NCI-H82 treated with DMSO at 0.1 percent for 48 hours (cell line): ENCODE data around the gene HSD17B2.
"Not testable (repeated sequence)": the region's sequence is repeated elsewhere in the genome, so short reads cannot be mapped to it uniquely, and the experiment has no call there.

Source experiments
- DNase-seq: peaks from one replicate; lab custom pipeline; 2025; ENCODE audit not compliant: unreplicated experiment; lab: John Stamatoyannopoulos, UW

HSD17B2 gene

DNA sequence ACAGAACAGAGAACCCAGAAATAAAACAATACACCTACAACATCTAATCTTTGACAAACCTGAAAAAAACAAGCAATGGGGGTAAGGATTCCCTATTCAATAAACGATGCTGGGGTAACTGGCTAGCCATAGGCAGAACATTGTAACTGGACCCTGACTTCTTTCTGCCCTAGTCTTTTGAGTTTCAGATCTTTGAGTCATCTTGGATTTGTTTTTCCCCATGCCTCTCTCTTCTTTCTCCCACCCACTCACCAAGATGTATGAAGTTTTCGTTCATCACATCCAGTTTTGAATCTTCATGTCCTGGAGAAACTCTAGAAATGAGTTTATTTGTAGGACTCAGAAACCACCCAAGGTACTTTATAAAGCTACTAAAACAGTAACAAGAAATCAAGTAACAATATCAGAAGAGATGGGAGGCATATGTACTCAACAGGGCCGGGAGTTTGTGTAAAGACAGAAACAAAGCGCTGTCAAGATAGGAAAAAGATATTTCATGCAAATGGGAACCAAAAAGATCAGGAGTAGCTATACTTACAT is 39.0 kb downstream of the HSD17B2 start:
- DNase-seq = no peak

DNA sequence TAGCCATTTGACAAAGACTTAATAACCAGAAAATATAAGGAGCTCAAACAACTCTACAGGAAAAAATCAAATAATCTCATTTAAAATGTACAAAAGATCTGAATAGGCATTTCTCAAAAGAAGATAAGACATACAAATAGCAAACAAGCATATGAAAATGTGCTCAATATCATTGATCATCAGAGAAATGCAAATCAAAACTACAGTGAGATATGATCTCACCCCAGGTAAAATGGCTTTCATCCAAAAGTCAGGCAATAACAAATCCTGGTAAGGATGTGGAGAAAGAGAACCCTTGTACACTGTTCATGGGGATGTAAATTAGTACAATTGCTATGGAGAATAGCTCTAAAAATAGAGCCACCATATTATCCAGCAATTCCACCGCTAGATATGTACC is 43.1 kb downstream of the HSD17B2 start:
- DNase-seq = no peak

DNA sequence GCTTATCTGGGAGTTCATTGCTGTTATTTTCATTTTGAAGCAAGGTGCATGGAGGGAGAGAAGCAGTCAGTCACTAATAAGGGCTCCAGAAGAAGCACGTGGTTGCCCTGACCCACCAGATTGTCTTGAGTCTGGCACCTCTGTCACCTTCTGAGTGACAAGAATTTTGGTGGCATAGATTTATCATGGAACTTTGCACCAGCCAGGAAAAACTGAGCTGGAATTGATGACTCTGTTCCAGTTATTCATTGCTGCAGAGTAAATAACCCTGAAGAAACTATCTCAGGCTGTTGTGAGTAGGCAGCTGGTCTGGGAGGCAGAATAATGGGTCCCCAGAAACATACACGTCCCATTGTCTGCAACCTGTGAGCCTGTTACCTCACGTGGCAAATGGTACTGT is 44.8 kb downstream of the HSD17B2 start:
- no peak for DNase-seq

DNA sequence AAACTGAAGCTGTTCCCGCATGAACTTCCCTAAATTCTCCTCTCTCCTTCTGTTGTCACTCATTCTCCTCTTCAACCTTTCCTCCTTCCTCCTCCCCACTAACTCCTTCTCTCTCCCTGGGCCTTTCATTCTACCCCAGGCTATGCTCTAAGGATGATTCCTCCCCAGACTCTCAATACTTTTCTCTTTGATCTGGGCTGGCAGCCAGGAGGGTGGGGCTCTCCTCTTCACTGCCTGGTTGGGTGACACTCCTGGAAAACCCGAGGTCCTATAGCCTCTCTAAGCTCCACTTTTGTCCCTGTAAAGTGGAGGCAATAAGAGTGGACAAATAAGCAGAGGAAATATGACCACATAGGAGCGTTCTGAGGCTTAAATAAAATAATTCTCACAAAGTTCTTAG is 46.2 kb downstream of the HSD17B2 start:
- DNase-seq = no peak

DNA sequence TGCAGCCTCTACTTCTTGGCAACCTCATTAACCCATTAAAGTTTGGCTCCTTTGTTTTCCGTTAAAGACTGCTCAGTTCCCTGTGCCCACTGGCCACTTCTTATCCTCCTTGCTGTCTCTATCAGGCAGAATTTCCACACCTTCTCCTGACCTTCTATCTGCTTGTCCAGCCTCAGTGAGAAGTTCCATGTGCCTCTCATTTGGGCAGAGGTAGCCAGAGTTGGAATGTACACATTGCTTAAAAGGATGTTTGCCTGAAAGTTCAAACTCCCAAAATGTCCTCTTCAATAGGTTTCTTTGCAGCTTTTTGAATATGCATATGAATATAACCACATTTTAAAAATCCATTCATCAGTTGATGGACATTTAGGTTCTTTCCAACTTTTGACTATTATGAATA is 47.0 kb downstream of the HSD17B2 start:
- DNase-seq = no peak

DNA sequence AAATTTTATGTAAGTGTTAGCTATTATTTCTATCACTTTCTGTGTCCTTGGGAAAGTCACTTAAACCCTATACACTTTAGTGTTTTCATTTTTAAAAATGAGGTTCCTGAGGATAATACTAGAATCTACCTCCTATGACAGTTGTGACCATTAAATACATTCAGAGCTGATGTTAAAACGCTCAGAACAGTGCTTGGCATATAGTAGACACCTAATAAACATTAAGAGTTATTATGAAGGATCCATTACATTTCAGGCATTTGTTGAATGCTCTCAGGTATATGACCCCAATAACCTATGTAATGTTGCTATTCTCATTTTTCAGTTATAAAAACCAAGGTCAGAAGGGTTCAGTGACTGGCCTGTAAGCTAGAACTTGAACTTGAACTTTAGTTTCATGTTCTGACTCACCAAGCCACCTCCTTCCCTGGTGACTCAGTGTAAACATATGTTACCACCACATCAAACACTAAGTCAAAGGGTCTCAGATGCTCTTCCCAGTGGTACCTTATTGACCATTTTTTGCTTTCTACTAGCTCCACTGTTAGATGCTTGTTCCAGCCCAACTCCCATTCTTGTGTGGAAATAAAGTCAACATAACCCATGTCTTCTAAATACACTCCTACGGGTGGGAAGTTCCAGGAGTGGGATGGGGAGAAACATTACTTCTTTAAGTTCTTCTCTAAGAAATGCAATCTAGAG is 47.6 kb downstream of the HSD17B2 start:
- no peak for DNase-seq

DNA sequence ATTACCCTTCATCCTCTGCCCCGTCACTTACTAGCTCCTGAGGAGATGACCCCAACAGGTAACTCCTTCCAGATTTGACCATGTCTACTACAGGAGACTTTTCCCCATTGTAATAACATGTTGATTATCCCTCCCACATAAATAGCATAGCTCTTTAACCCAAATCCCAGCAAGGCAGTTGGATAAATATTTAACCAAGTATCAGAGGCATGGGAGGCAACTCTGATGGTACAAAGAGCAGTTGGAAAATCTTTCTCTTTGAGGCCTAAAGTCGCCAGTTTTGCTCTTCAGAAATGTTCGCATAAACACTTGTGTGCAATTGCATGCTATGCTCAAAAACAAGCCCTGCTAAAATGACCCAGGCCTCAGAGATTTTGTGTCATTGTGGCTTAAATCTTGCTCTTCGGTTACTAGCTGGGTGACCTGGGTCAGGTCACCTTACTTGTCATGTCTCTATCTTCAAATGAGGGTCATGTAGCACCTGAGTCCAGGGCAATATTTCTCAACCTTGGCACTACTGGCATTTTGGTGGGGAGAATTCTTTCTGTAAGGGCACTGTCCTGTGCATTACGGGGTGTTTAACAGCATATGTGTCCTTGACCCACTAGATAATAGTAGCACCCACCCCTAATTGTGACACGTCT is 48.8 kb downstream of the HSD17B2 start:
- no peak for DNase-seq

DNA sequence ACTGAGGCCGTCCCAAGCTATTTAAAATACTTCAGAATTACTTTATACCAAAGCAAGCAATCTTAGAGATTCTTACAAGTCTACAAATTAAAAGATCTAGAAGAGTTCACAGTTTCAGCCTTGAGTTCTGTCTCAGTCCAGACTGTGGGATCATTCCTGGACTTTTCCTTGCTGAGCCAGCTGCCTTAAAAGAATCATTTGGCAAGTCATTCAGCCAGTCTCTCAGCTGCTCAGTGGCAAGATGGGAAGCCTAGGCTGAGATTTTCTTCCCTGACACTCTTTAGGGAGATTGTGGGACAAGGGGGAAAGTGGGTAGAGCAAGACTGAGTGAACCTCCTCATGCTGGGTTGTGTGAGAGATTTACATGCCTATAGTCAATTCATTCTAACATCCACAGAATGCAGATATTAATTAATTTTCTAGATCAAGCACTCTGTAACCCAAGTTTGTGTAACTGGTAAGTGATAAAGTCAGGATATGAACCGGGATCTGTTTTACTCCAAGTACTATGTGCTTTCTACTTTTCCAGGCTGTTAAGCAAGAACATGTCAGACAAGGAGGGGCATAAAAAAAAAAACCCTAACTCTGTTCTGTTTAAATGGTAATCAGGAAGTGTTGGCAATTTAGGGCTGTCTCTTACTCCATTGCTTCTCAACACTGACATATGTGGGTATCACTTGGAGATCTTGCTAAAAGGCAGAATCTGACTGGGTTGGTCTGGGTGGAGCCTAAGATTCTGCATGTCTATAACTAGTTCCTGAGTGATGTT is 50.1 kb downstream of the HSD17B2 start:
- DNase-seq = no peak

DNA sequence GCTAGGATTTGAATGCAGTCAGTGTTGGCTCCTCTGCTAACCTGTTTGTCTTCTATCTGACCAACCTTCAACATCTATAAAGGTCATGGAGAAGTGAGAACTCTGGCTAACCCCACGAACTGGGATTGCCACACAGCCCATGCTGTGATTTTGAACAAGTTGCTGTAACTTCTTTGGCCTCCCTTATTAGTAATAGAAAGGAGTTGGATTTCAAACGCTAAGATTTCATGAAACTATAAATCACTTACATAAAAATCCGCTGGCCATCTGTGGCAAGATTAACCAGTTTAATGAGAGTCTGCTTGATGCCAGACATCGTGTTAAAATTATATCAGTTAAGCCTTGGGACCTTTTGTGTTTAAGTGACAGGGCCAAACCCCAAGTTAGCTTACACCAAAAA is 53.4 kb downstream of the HSD17B2 start:
- DNase-seq = peak; percentile 96

DNA sequence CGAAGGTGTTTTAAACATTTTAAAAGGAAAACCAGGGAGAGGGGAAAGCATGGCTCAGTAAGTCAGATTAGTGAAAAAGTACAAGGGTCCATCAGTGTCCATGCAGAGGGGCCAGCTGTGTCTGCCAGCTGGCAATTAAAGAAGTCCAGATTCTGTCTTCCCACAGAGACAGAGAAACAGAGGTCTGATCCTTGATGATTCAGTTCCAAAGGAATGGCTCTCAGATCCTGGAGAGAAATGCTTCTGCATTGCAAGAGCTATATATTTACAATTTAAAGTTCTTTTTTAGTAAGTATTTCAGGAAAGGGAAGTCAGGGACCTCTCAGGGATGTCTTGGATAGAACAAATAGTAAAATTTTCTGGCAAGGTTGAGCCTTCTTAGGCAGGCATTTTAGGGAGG is 56.2 kb downstream of the HSD17B2 start:
- DNase-seq = peak; percentile 17

DNA sequence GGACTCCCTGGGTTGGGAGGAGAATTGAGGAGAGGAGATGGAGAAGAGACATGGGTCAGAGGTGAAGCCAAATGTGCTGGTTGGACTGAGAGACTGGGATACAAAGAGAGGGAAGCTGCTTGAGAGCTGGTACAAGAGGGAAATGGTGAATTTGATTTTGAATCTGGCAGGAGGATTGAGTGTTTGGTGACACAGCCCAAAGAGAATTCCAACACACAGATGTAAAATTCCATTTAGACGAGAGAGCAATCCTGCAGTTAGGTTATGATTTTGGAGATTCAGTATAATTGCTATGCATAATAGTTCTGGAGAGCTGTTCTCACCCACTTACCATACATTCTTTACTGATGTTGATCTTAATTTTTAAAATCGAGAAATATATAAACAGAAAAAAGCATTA is 57.7 kb downstream of the HSD17B2 start:
- no peak for DNase-seq

DNA sequence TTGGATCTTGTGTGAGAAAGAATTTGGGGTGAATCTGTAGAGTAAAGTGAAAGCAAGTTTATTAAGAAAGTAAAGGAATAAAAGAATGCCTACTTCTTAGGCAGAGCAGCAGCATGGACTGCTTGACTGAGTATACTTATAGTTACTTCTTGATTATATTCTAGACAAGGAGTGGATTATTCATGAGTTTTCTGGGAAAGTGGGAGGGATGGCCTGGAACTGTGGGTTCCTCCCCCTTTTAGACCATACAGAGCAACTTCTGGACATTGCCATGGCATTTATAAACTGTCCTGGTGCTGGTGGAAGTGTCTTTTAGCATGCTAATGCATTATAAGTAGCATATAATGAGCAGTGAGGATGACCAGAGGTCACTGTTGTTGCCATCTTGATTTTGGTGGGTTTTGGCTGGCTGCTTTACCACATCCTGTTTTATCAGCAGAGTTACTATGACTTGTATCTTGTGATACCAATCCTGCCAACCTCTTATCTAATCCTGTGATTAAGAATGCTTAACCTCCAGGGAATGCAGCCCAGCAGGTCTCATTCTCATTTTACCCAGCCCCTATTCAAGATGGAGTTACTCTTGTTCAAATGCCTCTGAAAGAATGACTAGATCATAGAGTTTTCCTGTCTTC is 58.7 kb downstream of the HSD17B2 start:
- no peak for DNase-seq

DNA sequence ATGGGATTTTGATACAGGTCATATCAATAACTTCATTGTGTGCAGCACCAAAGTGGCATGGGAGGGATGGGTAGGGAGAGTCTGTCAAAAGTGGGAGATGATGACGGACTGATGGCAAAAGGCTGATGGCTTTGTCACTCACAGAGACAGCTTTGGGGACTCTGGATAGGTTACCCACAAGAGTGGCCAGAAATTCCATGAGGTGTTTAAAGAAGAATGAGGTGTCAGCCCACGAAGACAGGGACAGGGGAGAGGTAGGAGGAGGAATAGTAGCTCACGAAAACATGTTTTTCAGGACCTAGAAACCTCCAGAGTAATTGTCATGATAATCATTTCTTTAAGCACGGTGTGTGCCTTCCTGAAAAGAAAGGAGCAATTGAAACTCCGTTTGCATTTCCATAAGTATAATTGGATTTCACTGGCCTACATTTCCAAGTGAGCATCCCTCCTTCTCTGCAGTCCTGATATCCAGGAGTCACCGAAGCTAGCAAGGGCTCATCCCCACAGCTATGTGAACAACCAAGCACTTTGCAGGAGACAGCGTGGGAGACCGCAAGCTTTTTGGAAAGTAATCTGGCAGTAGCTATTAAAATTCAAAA is 60.0 kb downstream of the HSD17B2 start:
- DNase-seq = no peak

DNA sequence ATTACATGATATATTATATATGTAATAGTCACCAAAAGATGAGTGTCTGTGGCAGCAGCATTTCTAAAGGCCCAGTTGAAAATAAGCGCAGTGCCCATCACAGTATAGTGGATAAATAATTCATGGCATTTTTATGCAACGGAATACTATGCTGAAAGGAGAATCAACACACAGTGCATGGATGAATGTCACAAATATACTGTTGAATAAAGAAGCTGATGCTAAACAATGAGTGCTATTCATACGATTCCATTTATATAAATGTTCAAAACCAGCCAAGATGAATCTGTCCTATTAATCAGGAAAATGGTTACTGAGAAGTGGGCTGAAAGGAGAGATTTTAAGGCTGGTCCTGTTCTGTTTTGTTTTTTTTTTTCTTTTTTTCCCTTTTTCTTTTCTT is 61.6 kb downstream of the HSD17B2 start:
- no peak for DNase-seq

DNA sequence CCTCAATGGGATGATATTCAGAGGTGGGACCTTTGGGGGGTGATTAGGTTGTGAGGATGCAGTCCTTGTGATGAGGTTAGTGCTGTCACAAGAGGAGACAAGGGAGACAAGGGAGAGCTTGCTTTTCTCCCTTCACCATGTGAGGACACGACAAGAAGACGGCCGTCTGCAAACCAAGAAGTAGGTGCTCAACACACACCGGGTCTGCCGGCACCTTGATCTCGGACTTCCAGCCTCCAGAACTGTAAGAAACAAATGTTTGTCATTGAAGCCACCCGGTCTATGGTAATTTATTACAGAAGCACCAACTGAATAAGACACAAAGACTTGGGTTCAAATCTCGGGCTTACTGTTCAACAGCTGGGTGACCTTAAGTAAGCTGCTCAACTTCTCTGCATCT is 70.1 kb downstream of the HSD17B2 start:
- DNase-seq = no peak

DNA sequence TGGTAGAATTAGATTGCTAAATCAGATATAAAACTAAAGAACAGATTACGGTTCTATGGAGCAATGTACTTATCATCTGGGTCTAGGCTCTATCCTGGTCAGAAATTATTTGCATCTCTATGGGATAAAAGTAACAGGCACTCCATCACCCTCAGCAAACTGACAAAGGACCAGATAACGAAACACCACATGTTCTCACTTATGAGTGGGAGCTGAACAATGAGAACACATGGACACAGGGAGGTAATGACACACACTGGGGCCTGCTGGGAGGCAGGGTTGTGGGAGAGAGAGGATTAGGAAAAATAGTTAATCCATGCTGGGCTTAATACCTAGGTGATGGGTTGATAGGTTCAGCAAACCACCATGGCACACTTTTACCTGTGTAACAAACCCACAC is 73.0 kb downstream of the HSD17B2 start:
- peak; percentile 93 for DNase-seq

DNA sequence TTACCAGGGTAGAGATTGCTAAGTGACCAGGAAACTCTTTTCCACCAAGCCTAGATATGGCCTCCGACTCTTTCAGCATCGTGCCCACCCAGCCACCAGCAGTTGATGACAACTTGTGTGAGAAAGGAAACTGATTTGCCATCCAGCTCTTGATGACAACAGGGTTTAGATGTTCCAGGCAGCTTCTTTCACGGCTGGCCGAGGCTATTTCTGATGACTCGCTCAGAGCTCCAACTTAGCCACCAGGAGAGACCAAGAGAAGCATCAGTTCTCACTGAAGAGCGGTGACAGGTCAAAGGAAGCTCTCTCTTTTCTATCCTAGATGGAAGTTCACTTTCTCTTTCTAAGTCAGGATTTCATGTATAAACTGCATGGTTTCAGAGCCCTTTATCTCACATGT is 73.7 kb downstream of the HSD17B2 start:
- no peak for DNase-seq

DNA sequence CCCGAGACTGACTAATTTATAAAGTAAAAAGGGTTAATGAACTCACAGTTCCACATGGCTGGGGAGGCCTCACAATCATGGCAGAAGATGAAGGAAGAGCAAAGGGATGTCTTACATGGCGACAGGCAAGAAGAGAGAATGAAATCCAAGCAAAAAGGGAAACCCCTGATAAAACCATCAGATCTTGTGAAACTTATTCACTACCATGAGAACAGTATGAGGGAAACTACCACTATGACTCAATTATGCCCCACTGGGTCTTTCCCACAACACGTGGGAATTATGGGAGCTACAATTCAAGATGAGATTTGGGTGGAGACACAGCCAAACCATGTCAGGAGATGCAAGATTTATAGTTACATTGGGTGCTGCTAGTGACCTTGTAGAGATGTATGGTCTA is 74.2 kb downstream of the HSD17B2 start:
- not testable (repeated sequence) for DNase-seq

DNA sequence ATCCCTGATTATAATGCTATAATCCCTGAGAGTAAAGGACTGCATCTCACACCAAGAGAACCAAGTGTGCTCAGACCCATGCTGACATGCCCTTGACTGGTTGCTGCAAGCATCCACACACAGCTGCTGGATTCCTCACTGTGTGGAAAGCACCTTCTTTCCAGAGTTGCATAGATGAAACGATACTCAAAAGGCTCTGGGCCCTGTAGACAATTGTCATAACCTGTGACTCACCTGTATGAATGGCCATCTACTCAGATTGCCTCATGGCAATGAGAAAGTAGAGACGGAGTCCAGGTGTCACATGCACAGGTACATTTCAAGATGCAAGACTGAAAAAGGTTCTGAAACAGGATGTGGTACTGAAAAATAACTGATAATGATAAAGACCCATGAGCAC is 76.9 kb downstream of the HSD17B2 start:
- peak; percentile 64 for DNase-seq

DNA sequence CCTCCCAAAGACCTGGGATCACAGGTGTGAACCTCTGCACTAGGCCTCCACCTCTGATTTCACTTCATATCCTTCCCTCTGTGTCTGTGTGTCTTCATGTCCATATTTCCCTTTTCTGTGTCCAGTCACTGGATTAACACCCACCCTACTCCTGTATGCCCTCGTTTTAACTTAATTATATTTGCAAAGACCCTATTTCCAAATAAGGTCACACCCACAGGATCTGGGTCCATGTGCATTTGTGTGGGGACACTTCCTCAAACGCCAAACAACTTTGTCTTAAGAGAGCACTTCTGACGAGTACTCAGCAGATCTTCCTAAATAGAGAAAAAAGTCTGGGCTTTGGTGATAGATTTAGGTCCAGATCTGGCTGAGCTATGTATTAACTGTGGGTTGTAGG is 78.7 kb downstream of the HSD17B2 start:
- DNase-seq = no peak

DNA sequence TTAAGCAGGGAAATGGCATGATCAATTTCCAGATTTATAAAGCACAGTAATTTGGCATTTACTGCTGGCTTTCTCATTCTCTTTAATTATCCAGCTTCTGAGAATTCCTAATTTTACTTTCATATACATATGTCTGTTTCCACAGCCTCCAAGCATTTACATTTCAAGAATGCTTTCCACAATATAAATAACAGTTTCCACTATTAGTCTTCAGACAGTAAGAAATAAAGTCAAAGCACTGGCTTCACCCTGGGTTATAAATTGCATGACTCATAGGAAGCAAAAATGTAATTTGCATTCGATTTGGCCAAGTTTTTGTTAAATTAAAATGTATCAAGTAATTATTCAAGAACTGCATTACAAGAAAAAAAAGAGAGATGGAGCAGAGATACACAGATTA is 81.5 kb downstream of the HSD17B2 start:
- DNase-seq = no peak
